ENCODE measurements around the gene SULT4A1. TPM values are rescaled to one million over a fixed set of nuclear protein-coding genes. Genes with fewer than 3 reads are reported as not detected.

Gene SULT4A1
- total RNA-seq, 2 experiments from 2014 or later = not detected

DNA sequence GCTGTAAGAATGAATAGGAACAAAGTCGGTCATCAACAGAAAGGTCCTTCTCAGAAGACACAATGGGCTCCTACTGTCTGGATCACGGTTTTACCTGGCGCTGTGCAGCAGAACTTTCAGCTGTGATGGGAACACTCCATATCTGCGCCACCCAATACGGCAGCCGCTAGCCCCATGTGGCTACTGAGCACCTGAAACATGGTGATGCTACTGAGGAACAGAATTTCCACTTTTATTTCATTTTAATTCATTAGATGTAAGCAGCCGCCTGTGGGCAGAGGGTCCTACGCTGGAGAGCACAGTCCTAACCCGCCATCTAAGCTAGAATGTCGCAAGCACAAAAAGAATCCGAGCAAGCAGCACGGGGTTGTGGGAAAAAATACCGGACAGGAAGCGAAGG is 2.7 kb downstream of the SULT4A1 start:
- Histone ChIP-seq H4K20me1 (ENCODE audit: insufficient read depth, low read length) (no peaks in the 10 kb centered on the region), H2AFZ (ENCODE audit: low read length) (no peak overlapping the region), H3K36me3 (ENCODE audit: insufficient read depth, low read length) (no peaks in the 10 kb centered on the region), H3K4me2 (ENCODE audit: low read length) (no peak overlapping the region), H3K9me3 (ENCODE audit: low read length) (no peaks in the 10 kb centered on the region), H3K9me2 (ENCODE audit: insufficient read depth, low read length) (no peaks in the 10 kb centered on the region), H3K4me1 (ENCODE audit: insufficient read depth, low read length, poor library complexity, severe bottlenecking) (no peaks in the 10 kb centered on the region), H3K4me3 (ENCODE audit: low read depth, low read length, poor library complexity, severe bottlenecking) (no peak overlapping the region), H3K27ac (ENCODE audit: low read depth, low read length, poor library complexity, severe bottlenecking) (no peak overlapping the region), H3K79me2 (ENCODE audit: insufficient read depth, low read depth, low read length) (no peaks in the 10 kb centered on the region)
- no TSS peak for BruUV-seq (replicated peaks)
- intact Hi-C loops (cut with micrococcal nuclease; ENCODE audit: unreplicated experiment) = no loop called here
- no peak for DNase-seq (ENCODE audit: low spot score)
- ChIA-PET POLR2A (no interaction called here), CTCF (ENCODE audit: unreplicated experiment) (no interaction called here)
- no peak for TF ChIP-seq EZH2phosphoT487 (IDR thresholded peaks at IDR 0.05; ENCODE audit: borderline replicate concordance, low read depth, low read length)
- TF ChIP-seq CTCF (conservative IDR thresholded peaks at IDR 0.05; ENCODE audit: low read length) = no peak

DNA sequence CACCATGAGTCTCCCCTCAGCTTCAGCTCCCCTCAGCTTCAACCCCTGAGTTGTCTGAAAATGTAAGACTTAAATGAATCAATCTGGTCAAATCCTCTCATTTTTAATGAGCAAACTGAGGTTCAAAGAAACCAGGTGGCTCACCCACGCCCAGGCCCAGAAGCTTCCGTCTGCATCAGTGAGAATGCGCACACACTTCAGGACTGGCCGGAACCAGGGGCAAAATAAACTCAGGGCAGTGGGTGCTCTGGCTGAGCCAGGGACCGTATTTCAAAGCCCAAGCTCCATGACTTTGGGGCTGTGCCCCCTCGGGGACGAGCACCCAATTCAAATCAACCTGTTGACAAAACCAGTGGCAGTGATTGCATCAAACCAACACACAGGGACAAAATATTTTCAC is 3.1 kb downstream of the SULT4A1 start:
- no peaks in the 10 kb centered on the region for H4K20me1 ChIP-seq (ENCODE audit: insufficient read depth, low read length)
- H3K4me1 ChIP-seq (ENCODE audit: insufficient read depth, low read length, poor library complexity, severe bottlenecking) = no peaks in the 10 kb centered on the region
- H3K36me3 ChIP-seq (ENCODE audit: insufficient read depth, low read length) = no peaks in the 10 kb centered on the region
- no peak overlapping the region for H3K4me2 ChIP-seq (ENCODE audit: low read length)
- H2AFZ ChIP-seq (ENCODE audit: low read length) = no peak overlapping the region
- H3K9me3 ChIP-seq (ENCODE audit: low read length) = no peaks in the 10 kb centered on the region
- no peak overlapping the region for H3K4me3 ChIP-seq (ENCODE audit: low read depth, low read length, poor library complexity, severe bottlenecking)
- H3K9me2 ChIP-seq (ENCODE audit: insufficient read depth, low read length) = no peaks in the 10 kb centered on the region
- no peak overlapping the region for H3K27ac ChIP-seq (ENCODE audit: low read depth, low read length, poor library complexity, severe bottlenecking)
- no peaks in the 10 kb centered on the region for H3K79me2 ChIP-seq (ENCODE audit: insufficient read depth, low read depth, low read length)
- no TSS peak for BruUV-seq (replicated peaks)
- ChIA-PET CTCF (ENCODE audit: unreplicated experiment) (no interaction called here), POLR2A (no interaction called here)
- DNase-seq (ENCODE audit: low spot score) = no peak
- TF ChIP-seq EZH2phosphoT487 (IDR thresholded peaks at IDR 0.05; ENCODE audit: borderline replicate concordance, low read depth, low read length) (no peak), CTCF (conservative IDR thresholded peaks at IDR 0.05; ENCODE audit: low read length) (no peak)
- intact Hi-C loops (cut with micrococcal nuclease; ENCODE audit: unreplicated experiment) = no loop called here

DNA sequence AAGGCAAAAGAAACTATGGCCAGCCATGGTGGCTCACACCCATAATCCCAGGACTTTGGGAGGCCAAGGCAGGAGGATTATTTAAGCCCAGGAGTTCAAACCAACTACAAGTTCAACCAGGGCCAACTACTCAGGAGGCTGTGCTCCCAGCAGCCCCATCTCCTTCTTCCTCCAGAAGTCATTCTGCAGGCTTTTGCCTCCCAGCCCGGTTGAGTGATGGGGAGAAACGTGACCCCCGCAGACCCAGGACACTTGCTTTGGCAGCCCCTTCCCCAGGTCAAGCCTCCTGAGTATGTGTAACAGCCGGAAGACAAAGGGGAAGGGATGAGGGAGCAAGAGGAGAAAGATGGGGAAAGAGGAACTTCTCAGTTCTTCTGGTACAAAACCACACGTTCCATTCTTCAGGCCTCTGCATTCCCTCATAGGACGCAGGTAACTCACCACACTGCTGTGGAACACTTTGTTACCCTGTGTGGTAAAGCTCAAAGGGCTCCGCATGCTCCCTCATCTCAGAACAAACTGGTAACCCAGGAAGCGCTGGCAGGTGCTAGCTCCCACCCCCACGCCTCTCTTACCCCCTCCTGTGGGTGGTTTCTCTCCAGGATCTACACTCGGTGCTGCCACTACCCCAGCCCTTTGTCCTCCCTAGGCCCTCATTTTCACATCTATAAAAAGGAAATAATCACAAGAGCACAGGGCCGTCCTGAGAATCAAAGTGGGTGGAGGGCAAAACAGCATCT is 4.0 kb downstream of the SULT4A1 start:
- no peaks in the 10 kb centered on the region for H4K20me1 ChIP-seq (ENCODE audit: insufficient read depth, low read length)
- no peak overlapping the region for H2AFZ ChIP-seq (ENCODE audit: low read length)
- ChIA-PET POLR2A (no interaction called here), CTCF (ENCODE audit: unreplicated experiment) (no interaction called here)
- no peaks in the 10 kb centered on the region for H3K9me2 ChIP-seq (ENCODE audit: insufficient read depth, low read length)
- H3K4me2 ChIP-seq (ENCODE audit: low read length) = no peak overlapping the region
- no peaks in the 10 kb centered on the region for H3K36me3 ChIP-seq (ENCODE audit: insufficient read depth, low read length)
- H3K27ac ChIP-seq (ENCODE audit: low read depth, low read length, poor library complexity, severe bottlenecking) = no peak overlapping the region
- no peaks in the 10 kb centered on the region for H3K79me2 ChIP-seq (ENCODE audit: insufficient read depth, low read depth, low read length)
- intact Hi-C loops (cut with micrococcal nuclease; ENCODE audit: unreplicated experiment) = no loop called here
- no peaks in the 10 kb centered on the region for H3K9me3 ChIP-seq (ENCODE audit: low read length)
- H3K4me1 ChIP-seq (ENCODE audit: insufficient read depth, low read length, poor library complexity, severe bottlenecking) = no peaks in the 10 kb centered on the region
- no peak for DNase-seq (ENCODE audit: low spot score)
- TF ChIP-seq EZH2phosphoT487 (IDR thresholded peaks at IDR 0.05; ENCODE audit: borderline replicate concordance, low read depth, low read length) (no peak), CTCF (conservative IDR thresholded peaks at IDR 0.05; ENCODE audit: low read length) (no peak)
- no TSS peak for BruUV-seq (replicated peaks)
- no peak overlapping the region for H3K4me3 ChIP-seq (ENCODE audit: low read depth, low read length, poor library complexity, severe bottlenecking)
